Measurements from ENCODE around the gene WNT9B.

GRCh38 chr17:46817901-46818209 lies 33.5 kb upstream of the WNT9B start:
- TF ChIP-seq, protein P1, sequence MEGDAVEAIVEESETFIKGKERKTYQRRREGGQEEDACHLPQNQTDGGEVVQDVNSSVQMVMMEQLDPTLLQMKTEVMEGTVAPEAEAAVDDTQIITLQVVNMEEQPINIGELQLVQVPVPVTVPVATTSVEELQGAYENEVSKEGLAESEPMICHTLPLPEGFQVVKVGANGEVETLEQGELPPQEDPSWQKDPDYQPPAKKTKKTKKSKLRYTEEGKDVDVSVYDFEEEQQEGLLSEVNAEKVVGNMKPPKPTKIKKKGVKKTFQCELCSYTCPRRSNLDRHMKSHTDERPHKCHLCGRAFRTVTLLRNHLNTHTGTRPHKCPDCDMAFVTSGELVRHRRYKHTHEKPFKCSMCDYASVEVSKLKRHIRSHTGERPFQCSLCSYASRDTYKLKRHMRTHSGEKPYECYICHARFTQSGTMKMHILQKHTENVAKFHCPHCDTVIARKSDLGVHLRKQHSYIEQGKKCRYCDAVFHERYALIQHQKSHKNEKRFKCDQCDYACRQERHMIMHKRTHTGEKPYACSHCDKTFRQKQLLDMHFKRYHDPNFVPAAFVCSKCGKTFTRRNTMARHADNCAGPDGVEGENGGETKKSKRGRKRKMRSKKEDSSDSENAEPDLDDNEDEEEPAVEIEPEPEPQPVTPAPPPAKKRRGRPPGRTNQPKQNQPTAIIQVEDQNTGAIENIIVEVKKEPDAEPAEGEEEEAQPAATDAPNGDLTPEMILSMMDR (IDR thresholded peaks at IDR 0.05) = no peak
- TF ChIP-seq POLR2AphosphoS5 (IDR thresholded peaks at IDR 0.05) (no peak), POLR2A (IDR thresholded peaks at IDR 0.05; ENCODE audit: low read depth) (no peak)

All from esophagus muscularis mucosa (tissue), 3 donors.